Jurkat, Clone E6-1 (cell line): ENCODE results near the gene PCDHB6. TPM values are rescaled to one million over a fixed set of nuclear protein-coding genes. Genes with fewer than 3 reads are reported as not detected.
"Not testable (repeated sequence)": the region's sequence is repeated elsewhere in the genome, so short reads cannot be mapped to it uniquely, and the experiment has no call there.

Source experiments
- DNase-seq: peaks from one replicate; pipeline ENCODE4 v3.0.0-alpha.2; 2011; ENCODE audit warnings: low read depth, low spot score
- H3K4me3 ChIP-seq: 2 replicates; pipeline ENCODE4 v1.5.1; 2011; ENCODE audit warnings: mild to moderate bottlenecking, low read length, control low read depth, moderate library complexity
- polyA plus RNA-seq: library from polyadenylated mRNA; unstranded; fragments of >200 nt; gene quantifications from one replicate; pipeline ENCODE4 v1.2.1, GENCODE V29; 2012; ENCODE audit warnings: missing spikeins; ENCODE audit not compliant: insufficient read length, insufficient read depth

Gene PCDHB6
- not detected for polyA plus RNA-seq

GRCh38 chr5:141149812-141150211 is at the start of gene PCDHB6:
PCDHB6 (plus strand) TSS chr5:141150057; CDS start chr5:141150258, 201 bp downstream.
- no peak within 1 kb of the TSS for H3K4me3 ChIP-seq
- DNase-seq = no peak

GRCh38 chr5:141100243-141100805 is 49.5 kb upstream of the PCDHB6 start, which contains the start of gene PCDHB3:
PCDHB3 (plus strand) TSS chr5:141100473; CDS start chr5:141100650, 177 bp downstream.
- H3K4me3 ChIP-seq = no peak within 1 kb of the TSS
- no peak for DNase-seq

GRCh38 chr5:141101059-141101458 is 48.8 kb upstream of the PCDHB6 start:
- H3K4me3 ChIP-seq = no peak overlapping the region
- DNase-seq = no peak

- H3K4me3 ChIP-seq, DNase-seq: not testable (repeated sequence)
Measured at GRCh38 chr5:141102070-141102469, 47.8 kb upstream of the PCDHB6 start.

GRCh38 chr5:141102471-141102870 is 47.4 kb upstream of the PCDHB6 start:
- DNase-seq = not testable (repeated sequence)

GRCh38 chr5:141105350-141105749 is 44.5 kb upstream of the PCDHB6 start:
- no peak for DNase-seq
- no peak overlapping the region for H3K4me3 ChIP-seq

More at GRCh38 chr5:141102471-141102870, 47.4 kb upstream of the PCDHB6 start:
- H3K4me3 ChIP-seq = not testable (repeated sequence)

- DNase-seq = no peak
- H3K4me3 ChIP-seq = no peak overlapping the region
Measured at GRCh38 chr5:141119250-141119649, 30.6 kb upstream of the PCDHB6 start.

- no peak for DNase-seq
- H3K4me3 ChIP-seq = no peak within 1 kb of the TSS
Measured at GRCh38 chr5:141121563-141121962, 28.3 kb upstream of the PCDHB6 start, which contains the start of gene PCDHB4. PCDHB4 (plus strand) TSS chr5:141121818; CDS start chr5:141121999, 181 bp downstream.

GRCh38 chr5:141121985-141122384 is 27.9 kb upstream of the PCDHB6 start:
- no peak for DNase-seq

GRCh38 chr5:141123396-141124135 is 26.3 kb upstream of the PCDHB6 start:
- not testable (repeated sequence) for DNase-seq, H3K4me3 ChIP-seq

More at GRCh38 chr5:141121985-141122384, 27.9 kb upstream of the PCDHB6 start:
- H3K4me3 ChIP-seq = no peak overlapping the region

- DNase-seq = no peak
- H3K4me3 ChIP-seq = no peak overlapping the region
Measured at GRCh38 chr5:141127305-141127704, 22.6 kb upstream of the PCDHB6 start.

GRCh38 chr5:141135030-141135717 is 14.7 kb upstream of the PCDHB6 start, which contains the start of gene PCDHB5:
PCDHB5 (plus strand) TSS chr5:141135206; CDS start chr5:141135435, 229 bp downstream.
- no peak for DNase-seq
- H3K4me3 ChIP-seq = no peak within 1 kb of the TSS

GRCh38 chr5:141135718-141136266 is 14.1 kb upstream of the PCDHB6 start:
- DNase-seq = no peak
- H3K4me3 ChIP-seq = no peak overlapping the region

GRCh38 chr5:141137346-141137745 is 12.5 kb upstream of the PCDHB6 start:
- H3K4me3 ChIP-seq, DNase-seq: not testable (repeated sequence)

- no peak for DNase-seq
- H3K4me3 ChIP-seq = no peak overlapping the region
Measured at GRCh38 chr5:141150224-141150992, 551 bp downstream of the PCDHB6 start.

- no peak overlapping the region for H3K4me3 ChIP-seq
- DNase-seq = no peak
Measured at GRCh38 chr5:141150993-141151325, 1.1 kb downstream of the PCDHB6 start.

GRCh38 chr5:141151632-141152031 is 1.8 kb downstream of the PCDHB6 start:
- not testable (repeated sequence) for DNase-seq, H3K4me3 ChIP-seq

- DNase-seq, H3K4me3 ChIP-seq: not testable (repeated sequence)
Measured at GRCh38 chr5:141152096-141152495, 2.2 kb downstream of the PCDHB6 start.
